GM18909 (cell line): Measurements from ENCODE around the gene IL22RA1.

Source experiments
- ATAC-seq: cut with Tn5 transposase; IDR thresholded peaks from one replicate; pipeline ENCODE4 v1.9.1; 2021; ENCODE audit warnings: mild to moderate bottlenecking; ENCODE audit not compliant: unreplicated experiment, poor library complexity

IL22RA1 gene

GRCh38 chr1:24118410-24119242, 24.3 kb downstream of the IL22RA1 start:
- ATAC-seq: no peak

GRCh38 chr1:24117722-24118409, 25.1 kb downstream of the IL22RA1 start:
- ATAC-seq: no peak

GRCh38 chr1:24117132-24117531, 25.8 kb downstream of the IL22RA1 start:
- no peak for ATAC-seq

- no peak for ATAC-seq
Measured at GRCh38 chr1:24114753-24115152, 28.2 kb downstream of the IL22RA1 start.

DNA sequence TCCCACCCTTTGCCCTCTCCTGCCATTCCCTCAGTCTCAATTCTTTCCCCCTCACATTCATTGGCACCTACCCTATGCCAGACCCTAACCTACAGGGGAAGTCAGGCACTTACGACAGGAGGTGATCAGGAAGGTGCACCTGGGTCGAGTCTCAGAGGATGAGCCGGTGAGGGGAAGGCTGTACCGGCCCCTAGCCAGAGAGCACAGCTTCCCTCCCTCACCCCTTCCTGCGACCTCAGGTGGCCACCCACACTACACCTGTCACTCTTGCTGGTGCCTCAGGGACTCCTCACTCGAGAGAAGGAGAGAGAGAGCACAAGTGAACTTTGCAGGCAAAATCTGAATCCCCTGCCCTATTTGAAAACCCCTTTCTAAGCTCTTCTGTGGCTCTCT, 29.3 kb downstream of the IL22RA1 start:
- ATAC-seq: no peak

DNA sequence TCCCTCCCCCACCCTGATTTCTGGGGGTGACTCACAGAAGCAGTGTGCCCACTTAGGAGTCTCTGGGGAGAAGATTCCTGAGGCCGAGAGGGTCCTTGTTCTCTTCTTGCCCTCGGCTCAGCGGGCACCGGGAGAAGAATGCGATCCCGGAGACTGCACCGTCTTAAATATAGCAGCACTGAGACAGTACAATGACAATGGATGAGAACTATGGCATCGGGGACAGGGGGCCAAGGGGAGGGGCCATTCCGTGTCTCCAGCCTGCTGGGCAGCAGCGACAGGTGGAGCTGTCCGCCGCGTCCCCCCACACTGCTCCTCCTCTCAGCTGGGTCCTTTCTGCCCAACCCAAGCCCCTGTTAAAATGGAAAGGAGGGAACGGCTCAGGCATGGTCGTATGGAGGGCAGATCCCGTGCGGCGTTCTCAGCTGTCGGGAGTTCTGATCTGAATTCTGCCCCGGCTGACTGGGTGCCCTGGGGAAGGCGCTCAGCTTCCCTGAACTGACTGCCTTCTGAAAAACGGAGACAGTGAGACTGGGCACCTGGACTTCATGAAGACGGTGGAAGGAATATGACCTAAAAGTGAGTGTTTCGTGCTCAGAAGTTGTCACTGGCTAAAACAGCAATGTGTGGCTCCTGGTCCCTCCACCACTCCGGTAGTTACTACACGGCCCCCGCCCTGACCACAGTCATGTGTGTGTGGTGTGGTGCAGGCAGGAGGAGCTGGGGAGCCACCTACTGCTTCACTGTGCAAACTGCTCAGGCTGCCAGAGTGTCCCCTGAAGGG, 30.8 kb downstream of the IL22RA1 start, which contains the start of gene MYOM3:
Gene MYOM3, minus strand, starts transcription at position 140 of the 784 bp plus-strand sequence. CDS start 3,499 bp downstream, outside the sequence.
- no peak for ATAC-seq

DNA sequence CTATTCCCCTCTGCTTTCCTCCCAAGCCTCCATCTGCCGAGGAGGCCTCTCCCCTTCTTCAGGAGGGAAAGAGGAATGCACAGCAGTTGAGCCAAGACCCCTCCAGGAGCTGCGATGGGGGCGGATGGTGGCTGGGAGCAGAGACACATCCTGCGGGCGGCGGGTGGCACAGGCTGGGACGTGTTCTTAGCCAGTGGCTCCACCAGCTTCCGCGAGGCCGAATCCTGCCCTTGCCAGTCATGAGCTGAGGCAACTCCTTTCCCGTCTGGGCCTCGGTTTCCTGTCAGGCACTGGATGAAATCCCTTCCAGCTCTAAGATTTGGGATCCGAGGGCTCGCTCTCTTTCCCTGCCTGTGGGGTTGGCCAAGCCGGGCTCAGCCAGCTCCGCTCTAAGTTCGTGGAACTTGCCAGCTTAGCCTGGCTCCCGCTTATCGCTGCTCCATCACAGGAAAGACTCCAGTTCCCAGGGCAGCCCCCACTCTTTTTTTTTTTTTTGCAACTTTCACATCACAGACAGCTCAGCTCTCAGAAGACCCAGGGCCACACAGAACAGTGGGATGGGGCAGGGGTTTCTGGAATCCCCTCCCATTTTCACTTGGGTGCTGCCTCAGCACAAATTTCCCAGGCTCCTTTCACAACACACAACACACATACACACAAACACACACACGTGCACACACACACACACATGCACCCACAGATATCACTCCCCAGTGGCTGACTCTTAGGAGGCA, 31.5 kb downstream of the IL22RA1 start:
- ATAC-seq: no peak

GRCh38 chr1:24110642-24111261, 32.2 kb downstream of the IL22RA1 start:
- ATAC-seq: no peak

GRCh38 chr1:24109686-24110475, 33.1 kb downstream of the IL22RA1 start:
- no peak for ATAC-seq

- no peak for ATAC-seq
Measured at GRCh38 chr1:24109166-24109483, 33.8 kb downstream of the IL22RA1 start.

DNA sequence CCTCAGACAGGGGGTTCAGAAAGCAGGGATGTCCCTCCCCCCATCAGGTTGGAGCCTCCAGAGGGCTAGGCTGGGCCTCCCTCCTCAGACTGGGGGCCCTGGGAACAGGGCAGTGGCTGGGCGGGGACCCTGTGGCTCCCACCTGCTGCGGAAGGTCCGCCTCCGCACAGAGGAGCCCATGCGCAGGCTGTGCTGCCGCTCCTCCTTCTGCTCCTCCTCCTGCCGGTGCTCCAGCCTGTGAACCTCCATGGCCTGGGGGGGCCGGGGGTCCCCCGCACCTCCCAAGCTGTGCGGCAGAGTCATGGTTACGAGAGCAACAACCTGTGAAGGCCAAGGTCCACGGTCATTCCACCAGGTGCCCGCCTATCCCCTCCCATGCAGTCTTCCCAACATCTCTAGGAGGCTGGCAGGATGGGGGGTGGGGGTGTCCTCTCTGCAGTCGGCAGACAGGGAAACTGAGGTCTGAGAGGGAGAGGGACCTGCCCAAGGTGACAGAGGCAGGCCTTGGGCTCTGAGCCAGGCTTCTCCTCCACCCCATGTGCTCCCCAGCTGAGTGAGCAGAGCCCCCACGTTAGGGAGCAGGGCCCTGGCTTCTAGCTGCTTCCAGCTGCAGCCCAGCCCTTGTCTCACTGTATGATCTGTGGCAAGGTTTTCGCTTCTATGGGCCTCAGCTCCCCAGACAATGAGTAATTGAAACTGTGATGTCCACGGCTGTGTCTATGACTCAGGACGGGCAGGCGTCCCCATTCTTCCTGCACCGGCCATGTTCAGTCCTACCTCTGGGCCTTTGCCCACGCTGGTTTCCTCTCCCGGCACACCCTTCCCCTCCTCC, 34.4 kb downstream of the IL22RA1 start:
- ATAC-seq: no peak

- no peak for ATAC-seq
Measured at GRCh38 chr1:24107462-24108138, 35.3 kb downstream of the IL22RA1 start.

DNA sequence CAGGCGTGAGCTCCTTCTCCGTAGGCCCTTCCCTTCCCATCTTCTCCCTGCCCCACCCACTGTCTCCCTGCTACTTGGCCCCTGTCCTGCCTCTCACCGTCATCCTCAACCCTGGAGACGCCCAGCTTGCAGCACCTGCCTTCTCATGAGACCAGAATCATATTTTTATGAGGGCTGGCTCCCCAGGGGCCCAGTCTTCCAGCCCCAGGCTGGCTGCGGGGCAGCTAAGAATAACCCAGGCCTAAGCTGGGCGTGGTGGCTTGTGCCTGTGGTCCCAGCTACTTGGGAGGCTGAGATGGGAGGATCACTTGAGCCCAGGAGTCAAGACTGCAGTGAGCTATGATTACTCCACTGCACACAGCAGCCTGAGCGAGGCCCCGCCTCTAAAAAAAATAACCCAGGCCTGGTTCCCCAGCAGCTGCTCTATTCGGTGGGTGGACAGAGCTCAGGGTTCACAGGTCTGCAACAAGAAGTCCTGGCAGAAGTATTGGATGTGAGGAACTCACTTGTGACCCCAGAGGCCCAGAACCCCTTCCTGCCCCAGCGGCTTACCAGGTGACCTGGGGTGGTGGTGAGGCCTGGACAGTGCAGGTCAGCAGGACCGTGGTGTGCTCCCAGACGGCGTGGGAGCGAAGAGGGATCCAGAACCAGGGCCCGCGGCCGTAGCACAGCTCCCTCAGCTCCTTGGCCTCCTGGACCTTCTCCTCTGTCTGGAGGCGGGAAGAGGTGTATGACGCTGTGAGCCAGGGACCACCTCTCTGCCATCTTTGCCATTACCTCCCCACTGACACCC, 37.4 kb downstream of the IL22RA1 start:
- no peak for ATAC-seq

DNA sequence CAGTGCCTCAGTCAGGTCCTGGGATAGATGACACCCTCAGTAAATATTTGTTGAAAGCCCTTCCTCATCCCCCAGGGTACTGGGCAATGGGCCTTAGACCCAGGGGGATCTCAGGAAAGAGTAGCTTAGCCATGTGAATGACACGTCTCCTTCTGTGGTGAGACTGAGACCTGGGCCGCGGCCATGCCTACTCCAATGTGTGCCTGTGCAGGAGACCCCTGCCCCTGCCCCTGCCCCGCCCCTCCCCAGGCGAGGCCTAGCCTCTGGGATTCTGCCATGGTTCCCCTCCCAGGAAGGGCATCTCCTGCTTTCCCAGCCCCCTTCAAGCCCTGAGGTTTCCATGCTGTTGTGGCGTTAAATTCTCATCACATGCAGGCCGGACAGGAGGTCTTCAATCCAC, 38.1 kb downstream of the IL22RA1 start:
- no peak for ATAC-seq

GRCh38 chr1:24103879-24104278, 39.1 kb downstream of the IL22RA1 start:
- no peak for ATAC-seq

- ATAC-seq: no peak
Measured at GRCh38 chr1:24103408-24103807, 39.5 kb downstream of the IL22RA1 start.

DNA sequence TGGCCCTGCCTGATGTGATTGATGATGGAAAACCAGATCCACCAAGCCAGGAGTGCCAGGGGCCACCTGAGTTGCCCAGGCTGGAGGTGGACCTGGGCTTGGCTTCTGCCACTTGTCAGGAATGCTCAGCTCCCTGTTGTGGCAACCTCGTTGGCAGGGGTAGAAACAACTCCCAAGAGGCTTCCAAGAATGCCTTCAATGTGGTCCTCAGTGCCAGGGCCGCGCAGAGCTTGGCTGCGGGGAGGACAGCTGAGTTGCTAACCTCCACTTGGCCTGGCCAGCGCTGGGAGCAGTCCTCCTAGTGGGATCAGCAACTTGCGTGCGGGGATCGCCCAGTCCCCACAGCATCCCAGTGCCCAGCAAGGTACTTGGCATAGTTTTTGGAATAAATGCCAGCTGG, 40.0 kb downstream of the IL22RA1 start:
- ATAC-seq: no peak
